Hepatocyte (in vitro differentiated cells): ENCODE measurements around the gene C19orf25.

Experiments
- CTCF ChIP-seq: fragments of 200-600 bp; sonication (generic); IDR thresholded peaks from 2 replicates; pipeline ENCODE4 v1.5.1; 2016; ENCODE audit warnings: antibody characterized with exemption, mild to moderate bottlenecking; ENCODE audit not compliant: poor library complexity
- EZH2 ChIP-seq: fragments of 200-600 bp; sonication (generic); IDR thresholded peaks from 2 replicates; pipeline ENCODE4 v1.6.1; 2016; ENCODE audit warnings: antibody characterized with exemption, mild to moderate bottlenecking, borderline replicate concordance
- EZH2phosphoT487 ChIP-seq: fragments of 200-600 bp; sonication (generic); IDR thresholded peaks from one replicate; pipeline ENCODE4 v1.6.1; 2018; ENCODE audit warnings: antibody characterized with exemption, mild to moderate bottlenecking, low read depth, moderate library complexity; ENCODE audit not compliant: unreplicated experiment, severe bottlenecking

GRCh38 chr19:1521636-1522035 is 42.6 kb upstream of the C19orf25 start:
- TF ChIP-seq EZH2 (no peak), EZH2phosphoT487 (no peak), CTCF (no peak)
